Lung (tissue), 12 donors: ENCODE data around the gene SLC12A7. TPM values are rescaled to one million over a fixed set of nuclear protein-coding genes. Genes with fewer than 3 reads are reported as not detected.

Source experiments
- ATAC-seq: fragments of 200-7000 bp; cut with Tn5 transposase; one replicate; pipeline ENCODE4 v1.9.1; 2020; ENCODE audit warnings: moderate number of reproducible peaks; ENCODE audit not compliant: insufficient read depth, low FRiP score
- DNase-seq, 3 donors: peaks; one replicate each; pipeline ENCODE4 v3.0.0-alpha.2; 2013 to 2017
- H3K27ac ChIP-seq, 2 donors: one replicate each; pipeline ENCODE4 v1.5.1; 2013; ENCODE audit warnings: mild to moderate bottlenecking in 2 of 2, moderate library complexity in 2 of 2, control low read depth in 1 of 2, inconsistent platforms in 1 of 2, low read depth in 1 of 2, low read length in 1 of 2
- H3K27me3 ChIP-seq, 3 donors: one replicate each; pipeline ENCODE4 v1.5.1; 2013; ENCODE audit warnings: low read length in 2 of 3; ENCODE audit not compliant: control insufficient read depth in 3 of 3, insufficient read depth in 3 of 3
- H3K36me3 ChIP-seq, 4 donors: one replicate each; pipeline ENCODE4 v1.5.1; 2013; ENCODE audit warnings: low read length in 4 of 4, mild to moderate bottlenecking in 1 of 4, moderate library complexity in 1 of 4; ENCODE audit not compliant: control insufficient read depth in 4 of 4, insufficient read depth in 4 of 4
- H3K4me1 ChIP-seq, 5 donors: one replicate each; pipeline ENCODE4 v1.5.1; 2013; ENCODE audit warnings: low read length in 5 of 5, mild to moderate bottlenecking in 2 of 5, moderate library complexity in 1 of 5; ENCODE audit not compliant: control insufficient read depth in 5 of 5, insufficient read depth in 5 of 5
- H3K4me3 ChIP-seq: one replicate; pipeline ENCODE4 v1.5.1; 2013; ENCODE audit warnings: mild to moderate bottlenecking, control low read depth, moderate library complexity
- H3K9ac ChIP-seq, 2 donors: one replicate each; pipeline ENCODE4 v1.5.1; 2013; ENCODE audit warnings: low read length in 2 of 2, control low read depth in 1 of 2; ENCODE audit not compliant: insufficient read depth in 1 of 2
- H3K9me3 ChIP-seq, 4 donors: one replicate each; pipeline ENCODE4 v1.5.1; 2013; ENCODE audit warnings: low read length in 3 of 4, mild to moderate bottlenecking in 1 of 4, moderate library complexity in 1 of 4; ENCODE audit not compliant: control insufficient read depth in 4 of 4, insufficient read depth in 3 of 4
- WGBS, 2 donors: extraction: QIAGEN DNeasy Blood & Tissue Kit; methylation state at CpG; one replicate each; pipeline ENCODE4 v1.1.7; 2013; 5-methylcytosine and 5-hydroxymethylcytosine counted together
- polyA plus RNA-seq, 2 donors: library from polyadenylated mRNA; stranded (reverse); fragments of 200-250 nt; gene quantifications; one replicate each; pipeline ENCODE4 v1.2.1, GENCODE V29; 2013
- total RNA-seq, 2 donors: library from RNA; depleted of rRNA in 1 of 2; stranded (reverse); fragments of >200 nt in 1 of 2; gene quantifications; one replicate each; pipeline ENCODE4 v1.2.1, GENCODE V29; 2014 to 2021
- TF ChIP-seq, protein P1 (sequence below): IDR thresholded peaks from 2 replicates; pipeline ENCODE4 v1.5.1; 2012; ENCODE audit warnings: mild to moderate bottlenecking; ENCODE audit errors: control extremely low read depth, extremely low read depth
- donor health status: control.
- donor health status: control.
- donor health status: Bipolar disorder and iron deficiency.
- donor health status: healthy.
- donor health status: DM: yes; HTN: yes; CAD: no.

The SLC12A7 gene
- total and polyA plus RNA-seq, 4 donors, result 14.8 to 50.4 (median 39.8) TPM

DNA sequence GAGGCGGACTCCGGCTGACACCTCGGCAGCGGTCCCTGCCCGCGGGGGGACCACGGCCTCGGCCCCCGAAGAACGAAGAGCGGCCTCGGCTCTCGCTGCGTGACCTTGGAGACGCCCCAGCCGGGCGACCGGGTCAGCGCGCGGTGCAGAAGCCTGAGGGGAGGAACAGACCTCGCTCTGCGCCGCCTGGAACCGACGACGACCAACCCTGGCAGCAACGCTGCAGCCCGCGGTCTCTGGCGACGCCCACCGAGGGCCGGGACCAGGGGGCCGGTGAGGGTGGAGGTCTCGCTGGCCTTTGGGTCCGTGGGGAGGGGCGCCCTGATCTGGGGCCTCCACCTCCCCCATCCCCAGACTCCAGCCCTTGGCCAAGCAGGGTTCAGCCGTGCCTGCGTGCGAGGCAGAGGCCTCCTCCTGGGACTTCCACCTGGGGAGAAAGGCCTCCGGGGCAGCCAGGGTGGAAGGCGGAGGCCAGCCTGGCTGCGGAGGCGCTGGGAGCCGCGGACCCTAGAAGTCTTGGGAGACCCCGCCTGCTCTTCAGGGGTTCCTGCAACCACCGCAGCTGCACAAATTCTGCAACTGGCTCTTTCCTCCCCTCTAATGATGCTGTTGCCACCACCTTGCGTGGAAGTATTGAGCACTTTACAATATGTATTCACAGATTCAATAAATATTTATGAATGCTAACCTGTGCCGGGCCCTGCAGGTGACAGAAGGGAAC, 44.3 kb upstream of the SLC12A7 start:
- peaks cover 0 to 25% (median 19%) of the 10 kb centered on the region in 3 donors for H3K27me3 ChIP-seq
- WGBS, 2 donors, result 19 to 21% methylated on average over 43 to 51 of the region's 51 CpGs
- no peak for ATAC-seq

DNA sequence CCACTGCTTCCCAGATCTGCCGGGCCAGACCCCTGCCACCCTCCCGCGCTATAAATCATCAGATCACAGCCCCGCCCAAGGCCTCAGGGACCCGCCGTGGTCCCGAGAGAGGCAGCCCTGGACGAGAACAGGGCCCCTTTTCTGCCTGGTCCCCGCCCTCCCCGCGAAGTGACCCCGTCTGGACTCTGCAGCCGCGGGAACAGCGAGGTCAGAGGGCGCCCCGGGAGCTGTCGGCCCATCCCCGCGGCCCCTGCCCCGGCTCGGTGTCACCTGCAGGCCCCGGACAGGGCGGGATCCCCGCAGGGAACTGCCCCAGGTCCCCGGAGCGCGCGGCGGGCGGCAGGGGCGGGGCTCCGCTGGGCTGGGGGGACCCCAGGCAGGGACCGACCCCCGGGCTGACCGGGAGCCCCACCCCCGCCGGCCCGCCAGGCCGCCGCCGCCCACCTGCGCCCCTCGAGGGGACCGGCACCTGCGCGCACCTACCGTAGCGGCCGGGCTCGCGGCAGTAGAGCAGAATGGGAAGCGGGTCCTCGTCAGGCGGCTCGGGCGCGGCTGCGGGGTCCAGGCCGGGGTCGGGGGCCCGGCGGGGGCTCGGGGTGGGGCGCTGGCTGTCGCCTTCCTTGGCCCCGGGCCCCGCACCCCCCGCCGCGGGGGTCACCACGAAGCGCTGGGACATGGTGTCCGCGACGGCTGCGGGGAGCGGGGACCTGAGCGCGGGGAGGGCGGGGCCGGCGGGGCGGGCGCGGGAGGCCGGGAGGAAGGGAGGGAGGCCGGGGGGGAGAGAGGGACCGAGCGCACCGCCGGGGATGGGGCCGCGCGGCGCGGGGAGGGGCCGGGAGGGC, 43.5 kb upstream of the SLC12A7 start:
- TF ChIP-seq, protein P1, sequence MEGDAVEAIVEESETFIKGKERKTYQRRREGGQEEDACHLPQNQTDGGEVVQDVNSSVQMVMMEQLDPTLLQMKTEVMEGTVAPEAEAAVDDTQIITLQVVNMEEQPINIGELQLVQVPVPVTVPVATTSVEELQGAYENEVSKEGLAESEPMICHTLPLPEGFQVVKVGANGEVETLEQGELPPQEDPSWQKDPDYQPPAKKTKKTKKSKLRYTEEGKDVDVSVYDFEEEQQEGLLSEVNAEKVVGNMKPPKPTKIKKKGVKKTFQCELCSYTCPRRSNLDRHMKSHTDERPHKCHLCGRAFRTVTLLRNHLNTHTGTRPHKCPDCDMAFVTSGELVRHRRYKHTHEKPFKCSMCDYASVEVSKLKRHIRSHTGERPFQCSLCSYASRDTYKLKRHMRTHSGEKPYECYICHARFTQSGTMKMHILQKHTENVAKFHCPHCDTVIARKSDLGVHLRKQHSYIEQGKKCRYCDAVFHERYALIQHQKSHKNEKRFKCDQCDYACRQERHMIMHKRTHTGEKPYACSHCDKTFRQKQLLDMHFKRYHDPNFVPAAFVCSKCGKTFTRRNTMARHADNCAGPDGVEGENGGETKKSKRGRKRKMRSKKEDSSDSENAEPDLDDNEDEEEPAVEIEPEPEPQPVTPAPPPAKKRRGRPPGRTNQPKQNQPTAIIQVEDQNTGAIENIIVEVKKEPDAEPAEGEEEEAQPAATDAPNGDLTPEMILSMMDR, result no peak
- H3K36me3 ChIP-seq, result no peaks in the 10 kb centered on the region
- H3K4me1 ChIP-seq, result peaks cover 0 to 12% (median 0%) of the 10 kb centered on the region in 5 donors
- H3K9ac ChIP-seq, result no peak overlapping the region
- ATAC-seq (no peak), DNase-seq (no peak)
- no peak overlapping the region for H3K4me3 ChIP-seq
- peaks cover 0 to 25% (median 19%) of the 10 kb centered on the region in 3 donors for H3K27me3 ChIP-seq
- H3K27ac ChIP-seq, result no peak overlapping the region
- peaks cover 0 to 4% (median 1%) of the 10 kb centered on the region in 4 donors for H3K9me3 ChIP-seq
- 3% methylated on average over 43 to 98 of the region's 98 CpGs for WGBS, 2 donors

More for the DNA sequence above, 44.3 kb upstream of the SLC12A7 start:
- H3K9me3 ChIP-seq, result peaks cover 0 to 4% (median 1%) of the 10 kb centered on the region in 4 donors
- no peak overlapping the region for H3K27ac ChIP-seq
- TF ChIP-seq, protein P1, result no peak
- H3K9ac ChIP-seq, result no peak overlapping the region
- peak in 1 of 3 donors; percentile 28 for DNase-seq
- H3K4me3 ChIP-seq, result no peak overlapping the region
- peaks cover 0 to 14% (median 0%) of the 10 kb centered on the region in 5 donors for H3K4me1 ChIP-seq
- no peaks in the 10 kb centered on the region for H3K36me3 ChIP-seq

DNA sequence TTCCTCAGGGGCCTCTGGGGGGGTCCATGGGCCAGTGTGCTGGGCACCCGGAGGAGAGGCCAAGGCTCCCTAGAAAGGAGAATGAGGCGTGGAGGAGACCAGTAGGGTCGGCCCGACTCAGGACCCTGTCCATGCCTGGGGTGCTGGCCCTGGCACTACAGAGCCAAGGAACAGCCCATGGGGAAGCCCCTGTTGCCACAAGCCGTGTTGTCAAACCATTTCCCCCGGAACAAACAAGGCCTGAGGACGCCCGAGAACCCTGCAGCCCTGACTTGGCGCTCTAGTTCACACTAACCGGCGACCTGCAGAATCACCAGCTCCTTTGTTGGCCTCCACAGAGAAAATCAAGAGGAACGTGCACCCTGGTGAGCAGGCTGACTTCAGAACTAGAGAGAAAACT, 41.6 kb upstream of the SLC12A7 start:
- DNase-seq (no peak), ATAC-seq (no peak)
- peaks cover 0 to 4% (median 1%) of the 10 kb centered on the region in 4 donors for H3K9me3 ChIP-seq
- no peaks in the 10 kb centered on the region for H3K36me3 ChIP-seq
- H3K4me1 ChIP-seq, result peaks cover 0 to 12% (median 0%) of the 10 kb centered on the region in 5 donors
- no peak overlapping the region for H3K27ac ChIP-seq
- WGBS, 2 donors, result 61 to 68% methylated on average over 12 of the region's 12 CpGs
- no peak overlapping the region for H3K9ac ChIP-seq
- peaks cover 0 to 21% (median 19%) of the 10 kb centered on the region in 3 donors for H3K27me3 ChIP-seq
- H3K4me3 ChIP-seq, result no peak overlapping the region
- TF ChIP-seq, protein P1, result no peak
